IPS-20b (cell line): Measurements from ENCODE around the gene GPR152.

Source experiments
- H3K27ac ChIP-seq: one replicate; pipeline ENCODE4 v1.5.1; 2013; ENCODE audit warnings: low read length
- H3K27me3 ChIP-seq: 2 replicates; pipeline ENCODE4 v1.6.1; 2013; ENCODE audit warnings: mild to moderate bottlenecking, low read length, inconsistent platforms; ENCODE audit not compliant: insufficient read depth
- H3K36me3 ChIP-seq: 2 replicates; pipeline ENCODE4 v1.6.1; 2013; ENCODE audit warnings: low read depth, mild to moderate bottlenecking, inconsistent platforms, low read length, moderate library complexity; ENCODE audit not compliant: insufficient read depth
- H3K4me1 ChIP-seq: 2 replicates; pipeline ENCODE4 v1.6.1; 2013; ENCODE audit warnings: mild to moderate bottlenecking, control low read depth, inconsistent platforms, low read length, moderate library complexity; ENCODE audit not compliant: insufficient read depth
- H3K4me3 ChIP-seq: 2 replicates; pipeline ENCODE4 v1.5.1; 2013; ENCODE audit warnings: mild to moderate bottlenecking, low read length, inconsistent platforms
- H3K9ac ChIP-seq: 2 replicates; pipeline ENCODE4 v1.6.1; 2013; ENCODE audit warnings: low read depth, mild to moderate bottlenecking, inconsistent platforms, low read length, moderate library complexity
- H3K9me3 ChIP-seq: 2 replicates; pipeline ENCODE4 v1.6.1; 2013; ENCODE audit warnings: mild to moderate bottlenecking, low read depth, low read length, inconsistent platforms; ENCODE audit not compliant: insufficient read depth

GPR152 gene

DNA sequence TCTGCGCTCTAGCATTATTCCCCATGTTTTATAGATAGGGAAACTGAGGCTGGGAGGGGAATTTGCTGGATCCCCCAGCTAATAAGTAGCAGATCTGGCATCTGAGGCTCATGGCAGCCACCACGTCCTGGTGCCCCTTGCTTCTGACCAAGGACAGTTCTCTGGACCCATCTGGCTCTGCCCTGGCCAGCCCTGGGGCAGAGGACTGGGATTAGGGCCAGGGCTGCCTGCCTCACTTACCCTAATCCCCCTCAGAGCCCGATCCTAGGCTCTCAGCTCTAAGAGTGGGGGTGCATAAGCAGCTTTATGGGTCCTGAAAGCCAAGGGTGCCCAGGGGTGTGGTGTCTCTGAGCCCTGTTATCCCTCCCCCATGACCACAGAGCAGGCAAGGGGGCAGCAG is 2.5 kb upstream of the GPR152 start, which contains the start of gene CABP4:
Gene CABP4 (plus strand): TSS at position 301 of the 400 bp plus-strand sequence. CDS start 70 bp downstream, at position 371.
- Histone ChIP-seq H3K4me3 (no peak within 1 kb of the TSS), H3K4me1 (no peaks in the 10 kb centered on the region), H3K9me3 (no peaks in the 10 kb centered on the region), H3K27me3 (no peaks in the 10 kb centered on the region; the same call in 1 of the 2 replicates), H3K9ac (no peak within 1 kb of the TSS; the same call in 1 of the 2 replicates), H3K36me3 (no peaks in the 10 kb centered on the region), H3K27ac (no peak within 1 kb of the TSS)

DNA sequence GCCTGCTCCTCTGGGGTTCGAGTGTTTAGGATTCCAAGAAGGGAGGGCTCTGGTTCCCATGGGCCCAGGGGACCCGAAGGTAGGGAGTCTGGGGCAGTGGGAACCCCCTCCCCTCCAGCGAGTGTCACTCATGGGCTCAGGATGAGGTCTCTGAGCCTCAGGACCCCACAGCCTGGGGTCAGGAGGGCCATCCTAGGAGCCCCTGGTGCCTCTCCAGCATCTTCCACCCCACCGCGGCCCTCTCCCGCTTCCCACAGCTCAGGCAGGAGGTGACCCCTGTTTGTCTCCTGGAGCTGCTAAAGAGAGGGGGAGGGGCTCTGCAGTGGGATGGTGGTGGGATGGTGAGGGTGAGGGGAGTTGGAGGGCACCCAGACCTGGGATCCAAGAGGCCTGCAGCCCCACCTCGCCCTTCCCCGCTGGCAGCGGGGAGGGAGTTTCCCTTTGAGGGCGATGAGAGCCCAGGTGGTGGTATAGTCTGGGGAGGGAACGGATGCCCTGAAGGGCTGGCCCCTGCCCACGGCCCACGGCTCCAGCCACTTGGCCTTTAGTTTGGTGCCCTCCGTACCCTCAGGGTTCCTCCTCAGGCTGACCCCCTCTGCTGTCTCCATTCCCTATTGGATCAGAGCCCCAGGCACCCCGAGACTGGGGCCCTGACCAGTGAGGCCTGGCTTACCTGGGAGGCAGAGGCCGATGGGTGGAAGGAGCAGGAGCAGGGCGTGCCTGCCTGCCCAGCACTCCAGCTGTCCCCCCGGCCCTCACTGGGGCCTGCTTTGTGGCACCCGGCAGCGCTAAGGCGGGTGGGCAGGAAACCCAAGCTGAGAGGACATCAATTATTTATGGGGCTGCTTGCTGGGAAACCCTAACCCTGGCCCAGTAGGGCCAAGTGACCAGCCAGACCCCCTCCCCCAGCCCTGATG is 1.5 kb upstream of the GPR152 start:
- H3K27ac ChIP-seq, result no peak overlapping the region
- no peak overlapping the region for H3K4me3 ChIP-seq
- H3K9me3 ChIP-seq, result no peaks in the 10 kb centered on the region
- no peaks in the 10 kb centered on the region for H3K27me3 ChIP-seq
- no peaks in the 10 kb centered on the region for H3K4me1 ChIP-seq
- H3K36me3 ChIP-seq, result no peaks in the 10 kb centered on the region
- no peak overlapping the region for H3K9ac ChIP-seq

DNA sequence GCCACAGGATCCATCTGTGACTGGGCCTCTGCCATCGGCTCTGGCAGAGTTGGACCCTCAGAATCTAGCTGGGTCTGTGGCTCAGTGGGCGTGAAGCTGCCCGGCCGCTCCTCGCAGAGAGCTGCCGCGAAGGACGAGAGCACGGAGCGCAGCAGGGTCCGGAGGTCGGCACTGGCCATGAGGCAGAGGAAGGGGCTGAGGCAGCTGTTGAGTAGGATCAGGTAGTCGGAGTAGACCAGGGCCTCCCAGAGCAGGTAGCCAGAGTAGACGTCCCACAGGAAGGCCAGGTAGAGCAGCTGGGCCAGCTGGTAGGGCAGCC is 912 bp downstream of the GPR152 start:
- Histone ChIP-seq H3K27me3 (no peaks in the 10 kb centered on the region), H3K9ac (no peak overlapping the region), H3K4me1 (no peaks in the 10 kb centered on the region), H3K9me3 (no peaks in the 10 kb centered on the region), H3K27ac (no peak overlapping the region), H3K36me3 (no peaks in the 10 kb centered on the region), H3K4me3 (no peak overlapping the region)

DNA sequence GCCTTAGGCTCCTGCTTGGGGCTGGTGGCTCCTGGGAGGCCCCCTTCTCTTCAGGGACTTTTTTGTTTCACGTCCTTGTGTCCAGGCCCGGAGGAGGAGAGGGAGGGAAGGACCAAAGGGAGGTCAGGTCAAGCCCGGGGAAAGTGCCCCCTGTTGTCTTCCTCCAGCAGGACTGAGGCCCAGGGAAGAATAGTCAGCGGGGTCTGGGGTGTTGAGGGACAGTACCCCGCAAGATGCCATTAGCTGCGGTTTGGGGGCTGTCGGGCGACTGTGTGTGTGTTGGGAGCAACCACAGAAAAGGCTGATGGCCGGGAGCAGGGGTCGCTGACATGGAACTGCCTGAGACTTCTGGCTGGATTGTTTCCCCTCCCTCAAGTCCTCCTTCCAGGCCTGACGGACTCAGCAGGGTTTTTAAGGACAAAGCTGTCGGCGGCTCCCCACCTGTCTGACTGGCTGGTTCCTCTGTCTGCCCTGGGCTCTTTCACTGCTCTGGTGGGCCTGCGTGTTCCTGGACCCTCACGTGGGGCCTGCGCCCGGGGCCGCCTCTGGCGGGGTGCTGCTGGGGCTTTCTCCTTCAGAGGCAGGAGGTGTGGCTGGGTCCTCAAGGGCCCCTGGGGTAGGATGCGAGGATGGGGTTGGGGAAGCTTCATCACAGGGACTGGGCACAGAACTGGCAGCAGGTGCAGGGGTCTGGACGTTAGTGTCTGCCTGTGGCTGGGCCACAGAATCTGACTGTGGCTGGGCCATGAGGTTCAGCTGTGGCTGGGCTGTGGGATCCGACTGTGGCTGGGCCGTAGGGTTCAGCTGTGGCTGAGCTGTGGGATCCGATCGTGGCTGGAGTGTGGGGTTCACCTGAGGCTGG is 1.5 kb downstream of the GPR152 start:
- H3K9me3 ChIP-seq, result no peaks in the 10 kb centered on the region

DNA sequence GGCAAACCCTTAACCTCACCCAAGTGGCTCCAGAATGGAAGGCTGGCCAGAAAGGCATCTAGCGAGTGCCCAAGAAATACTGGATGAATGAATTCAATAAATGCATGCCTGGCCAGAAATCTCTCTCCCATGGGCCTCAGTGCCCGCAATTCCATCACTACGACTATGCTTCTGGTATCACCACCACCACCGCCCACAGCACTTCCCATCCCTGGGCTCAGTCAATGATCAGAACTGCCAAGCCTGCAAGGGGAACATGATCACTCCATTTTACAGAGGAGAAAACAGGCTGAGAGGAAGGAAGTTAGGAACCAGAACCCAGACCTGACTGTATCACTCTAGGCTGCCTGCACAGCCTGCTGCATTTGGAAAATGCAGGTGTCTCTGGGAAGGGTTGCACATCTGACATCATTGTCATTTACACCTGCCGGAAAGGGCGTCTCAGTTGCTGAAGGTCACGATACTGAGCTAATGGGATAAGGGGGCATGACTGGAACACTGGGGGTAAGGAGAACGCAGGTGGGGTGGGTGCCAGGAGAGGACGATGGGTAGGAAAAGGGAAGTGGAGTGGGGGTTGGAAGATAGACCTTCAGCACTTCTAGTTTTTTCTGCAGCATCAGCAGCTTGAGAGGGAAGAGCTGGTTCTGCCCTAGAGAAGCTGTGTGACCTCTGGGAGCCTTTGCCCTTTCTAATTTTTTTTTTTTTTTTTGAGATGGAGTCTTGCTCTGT is 3.2 kb downstream of the GPR152 start:
- H3K9me3 ChIP-seq, result no peaks in the 10 kb centered on the region
- no peaks in the 10 kb centered on the region for H3K27me3 ChIP-seq
- H3K4me3 ChIP-seq, result no peak overlapping the region
- H3K36me3 ChIP-seq, result no peaks in the 10 kb centered on the region
- H3K27ac ChIP-seq, result no peak overlapping the region
- no peaks in the 10 kb centered on the region for H3K4me1 ChIP-seq
- no peak overlapping the region for H3K9ac ChIP-seq

More for the DNA sequence above, 1.5 kb downstream of the GPR152 start:
- Histone ChIP-seq H3K27ac (no peak overlapping the region), H3K9ac (no peak overlapping the region), H3K27me3 (no peaks in the 10 kb centered on the region), H3K4me3 (no peak overlapping the region), H3K36me3 (no peaks in the 10 kb centered on the region), H3K4me1 (no peaks in the 10 kb centered on the region)

DNA sequence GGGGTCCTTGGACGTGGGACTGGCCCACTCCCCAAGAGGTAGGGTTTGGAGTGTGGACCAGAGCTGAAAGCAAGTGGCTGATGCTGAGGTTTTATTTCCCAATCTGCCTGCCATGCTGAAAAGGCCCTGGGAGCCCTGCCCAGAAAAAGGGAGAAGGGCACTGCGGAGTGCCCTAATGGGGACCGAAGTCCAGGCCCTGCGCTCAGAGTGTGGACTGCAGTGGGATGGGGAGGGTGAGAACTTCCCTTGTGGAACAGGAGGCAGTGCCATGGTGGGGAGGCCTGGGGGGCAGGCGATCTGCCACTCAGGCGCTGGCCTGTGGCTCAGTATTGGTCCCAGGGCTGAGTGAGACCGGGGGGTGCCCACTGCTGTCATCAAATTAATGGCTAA is 4.3 kb downstream of the GPR152 start:
- no peak overlapping the region for H3K27ac ChIP-seq
- no peaks in the 10 kb centered on the region for H3K9me3 ChIP-seq
- H3K36me3 ChIP-seq, result no peaks in the 10 kb centered on the region
- no peak overlapping the region for H3K4me3 ChIP-seq
- H3K4me1 ChIP-seq, result no peaks in the 10 kb centered on the region
- H3K9ac ChIP-seq, result no peak overlapping the region
- H3K27me3 ChIP-seq, result no peaks in the 10 kb centered on the region

DNA sequence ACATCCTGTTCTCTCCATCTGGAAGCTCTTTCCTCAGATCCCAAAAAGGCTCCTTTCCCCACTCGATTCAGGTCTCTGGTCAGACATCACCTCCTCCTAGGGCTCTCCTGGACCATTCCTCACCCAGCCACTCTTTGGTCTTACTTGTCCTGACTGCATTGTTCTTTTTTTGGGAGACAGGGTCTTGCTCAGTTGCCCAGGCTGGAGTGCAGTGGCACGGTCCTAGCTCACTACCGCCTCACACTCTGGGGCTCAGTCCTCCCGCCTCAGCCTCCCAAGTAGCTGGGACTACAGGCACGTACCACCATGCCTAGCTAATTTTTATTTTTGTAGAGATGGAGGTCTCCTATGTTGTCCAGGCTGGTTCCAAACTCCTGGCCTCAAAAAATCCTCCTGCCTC is 7.0 kb downstream of the GPR152 start:
- Histone ChIP-seq H3K36me3 (peaks cover 5% of the 10 kb centered on the region), H3K27ac (no peak overlapping the region), H3K9ac (no peak overlapping the region), H3K4me1 (no peaks in the 10 kb centered on the region), H3K27me3 (no peaks in the 10 kb centered on the region), H3K9me3 (no peaks in the 10 kb centered on the region), H3K4me3 (no peak overlapping the region)

DNA sequence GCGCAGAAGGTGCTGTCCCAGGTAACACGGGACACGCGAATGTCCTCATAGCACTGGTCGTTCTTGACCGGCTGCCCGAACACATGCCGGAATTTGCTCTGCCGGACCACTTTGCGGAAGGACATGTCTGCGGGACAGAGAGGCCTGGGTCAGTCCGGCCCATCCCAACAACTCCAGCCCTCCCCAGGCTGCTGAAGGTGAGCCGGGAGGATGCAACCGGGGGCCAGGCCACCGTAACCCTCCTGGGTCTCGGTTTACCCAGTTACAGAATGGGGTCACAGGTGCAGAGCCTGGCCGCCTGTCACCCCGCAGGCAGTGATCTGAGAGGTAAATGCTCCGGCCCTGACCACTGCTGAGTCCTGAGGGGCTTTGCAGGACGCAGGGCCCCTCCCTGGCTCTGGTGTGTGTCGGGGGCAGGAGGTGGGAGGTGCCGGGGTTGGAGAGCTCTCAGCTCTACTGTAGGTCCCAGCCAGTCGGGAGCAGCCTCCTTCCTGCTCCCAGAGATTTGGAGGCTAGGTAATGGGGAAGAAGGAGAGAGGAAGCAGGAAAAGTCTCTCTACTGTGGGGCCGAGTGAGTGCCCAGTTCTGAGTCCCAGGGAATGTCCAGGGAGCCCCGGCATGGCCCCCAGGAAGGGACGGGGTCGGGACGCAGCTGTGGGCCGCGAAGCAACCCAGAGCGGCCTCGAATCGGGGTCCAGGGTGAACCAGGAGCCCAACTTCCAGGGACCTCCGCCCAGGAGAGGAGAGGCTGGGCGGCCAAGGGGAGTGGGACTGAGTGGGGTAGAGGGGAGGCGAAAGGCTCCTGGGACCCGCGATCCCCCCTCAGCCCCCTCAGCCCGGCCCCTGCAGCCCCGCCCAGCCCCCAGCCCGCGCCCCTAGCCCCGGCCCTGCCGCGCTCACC is 9.8 kb downstream of the GPR152 start:
- Histone ChIP-seq H3K27ac (peak overlapping the region; percentile 62), H3K27me3 (no peaks in the 10 kb centered on the region), H3K4me1 (no peaks in the 10 kb centered on the region), H3K9me3 (no peaks in the 10 kb centered on the region), H3K4me3 (peak overlapping the region; percentile 83), H3K36me3 (peaks cover 13% of the 10 kb centered on the region), H3K9ac (peak overlapping the region; percentile 83)

DNA sequence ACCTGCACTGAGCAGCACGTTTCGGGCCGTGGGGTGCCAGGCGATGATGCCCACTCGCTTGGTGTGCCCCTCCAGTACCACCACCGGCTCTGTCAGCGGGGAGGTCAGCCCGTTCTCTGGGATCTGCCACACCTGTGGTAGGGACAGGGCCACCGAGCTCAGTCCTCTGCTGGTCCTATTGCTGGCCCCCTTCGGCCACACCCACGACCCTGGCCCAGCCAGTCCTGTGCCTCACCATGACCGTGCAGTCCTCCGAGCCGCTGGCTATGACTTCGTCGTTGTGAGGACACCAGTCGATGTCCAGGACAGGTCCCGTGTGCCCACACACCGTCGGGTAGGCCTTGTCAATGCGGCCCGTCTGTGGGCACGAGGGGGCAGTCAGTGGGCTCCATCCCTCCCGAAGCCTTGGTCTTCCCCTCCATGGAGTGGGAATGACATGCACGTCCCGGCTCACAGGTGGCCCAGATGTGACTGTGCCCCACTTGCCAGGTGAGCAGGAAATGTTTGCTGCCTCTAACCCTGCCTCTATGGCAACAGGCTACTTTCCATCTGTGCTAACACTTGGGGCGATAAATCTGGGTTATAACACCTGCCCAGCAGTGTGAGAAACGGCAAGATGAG is 10.7 kb downstream of the GPR152 start:
- no peaks in the 10 kb centered on the region; the same call in 1 of the 2 replicates for H3K4me1 ChIP-seq
- no peak overlapping the region for H3K4me3 ChIP-seq
- H3K27ac ChIP-seq, result no peak overlapping the region
- no peak overlapping the region for H3K9ac ChIP-seq
- no peaks in the 10 kb centered on the region for H3K9me3 ChIP-seq
- H3K36me3 ChIP-seq, result peaks cover 17% of the 10 kb centered on the region
- no peaks in the 10 kb centered on the region for H3K27me3 ChIP-seq

DNA sequence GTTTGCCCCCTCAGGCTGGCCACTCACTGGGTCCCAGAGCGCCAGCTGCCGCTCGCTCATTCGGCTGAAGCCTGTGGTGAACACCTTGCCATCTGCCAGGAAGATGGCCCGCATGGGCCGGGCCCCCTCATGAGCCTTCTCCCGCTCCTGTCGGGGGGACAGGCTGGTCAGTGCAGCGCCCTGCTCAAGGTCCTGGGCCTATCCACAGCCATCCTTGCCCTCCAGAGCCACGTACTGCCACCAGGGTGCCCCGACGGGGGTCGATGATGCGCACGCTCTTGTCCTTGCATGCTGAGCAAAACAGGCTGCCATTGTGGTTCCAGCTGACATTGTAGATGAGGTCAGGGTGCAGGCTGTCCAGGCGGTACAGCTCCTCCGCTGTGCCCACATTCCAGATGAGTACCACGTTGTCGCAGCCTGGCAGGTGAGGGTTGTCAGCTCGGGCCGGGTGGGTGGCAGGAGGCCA is 11.4 kb downstream of the GPR152 start:
- Histone ChIP-seq H3K9ac (no peak overlapping the region), H3K27ac (no peak overlapping the region), H3K27me3 (no peaks in the 10 kb centered on the region), H3K4me3 (no peak overlapping the region), H3K36me3 (peaks cover 17% of the 10 kb centered on the region), H3K4me1 (peaks cover 4% of the 10 kb centered on the region), H3K9me3 (no peaks in the 10 kb centered on the region)
